ENCODE data around the gene MAPT. TPM values are rescaled to one million over a fixed set of nuclear protein-coding genes. Genes with fewer than 3 reads are reported as not detected.
"Not testable (repeated sequence)": the region's sequence is repeated elsewhere in the genome, so short reads cannot be mapped to it uniquely, and the experiment has no call there.

The MAPT gene
- total RNA-seq, 2 donors from 2014 or later: 4.4 to 5.7 TPM

GRCh38 chr17:45995627-45996270 lies 101.4 kb downstream of the MAPT start:
- no peak for DNase-seq (ENCODE audit: low spot score)

DNA sequence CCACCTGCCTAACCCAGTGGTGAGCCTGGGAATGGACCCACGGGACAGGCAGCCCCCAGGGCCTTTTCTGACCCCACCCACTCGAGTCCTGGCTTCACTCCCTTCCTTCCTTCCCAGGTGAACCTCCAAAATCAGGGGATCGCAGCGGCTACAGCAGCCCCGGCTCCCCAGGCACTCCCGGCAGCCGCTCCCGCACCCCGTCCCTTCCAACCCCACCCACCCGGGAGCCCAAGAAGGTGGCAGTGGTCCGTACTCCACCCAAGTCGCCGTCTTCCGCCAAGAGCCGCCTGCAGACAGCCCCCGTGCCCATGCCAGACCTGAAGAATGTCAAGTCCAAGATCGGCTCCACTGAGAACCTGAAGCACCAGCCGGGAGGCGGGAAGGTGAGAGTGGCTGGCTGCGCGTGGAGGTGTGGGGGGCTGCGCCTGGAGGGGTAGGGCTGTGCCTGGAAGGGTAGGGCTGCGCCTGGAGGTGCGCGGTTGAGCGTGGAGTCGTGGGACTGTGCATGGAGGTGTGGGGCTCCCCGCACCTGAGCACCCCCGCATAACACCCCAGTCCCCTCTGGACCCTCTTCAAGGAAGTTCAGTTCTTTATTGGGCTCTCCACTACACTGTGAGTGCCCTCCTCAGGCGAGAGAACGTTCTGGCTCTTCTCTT lies 102.1 kb downstream of the MAPT start:
- intact Hi-C loops (cut with DNase I): no loop called here
- no peak for DNase-seq (ENCODE audit: low spot score)

More at GRCh38 chr17:45995627-45996270, 101.4 kb downstream of the MAPT start:
- intact Hi-C loops (cut with DNase I): no loop called here

DNA sequence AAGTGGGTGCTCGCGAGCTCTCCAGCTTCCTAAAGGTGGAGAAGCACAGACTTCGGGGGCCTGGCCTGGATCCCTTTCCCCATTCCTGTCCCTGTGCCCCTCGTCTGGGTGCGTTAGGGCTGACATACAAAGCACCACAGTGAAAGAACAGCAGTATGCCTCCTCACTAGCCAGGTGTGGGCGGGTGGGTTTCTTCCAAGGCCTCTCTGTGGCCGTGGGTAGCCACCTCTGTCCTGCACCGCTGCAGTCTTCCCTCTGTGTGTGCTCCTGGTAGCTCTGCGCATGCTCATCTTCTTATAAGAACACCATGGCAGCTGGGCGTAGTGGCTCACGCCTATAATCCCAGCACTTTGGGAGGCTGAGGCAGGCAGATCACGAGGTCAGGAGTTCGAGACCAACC lies 102.8 kb downstream of the MAPT start:
- no peak for DNase-seq (ENCODE audit: low spot score)
- intact Hi-C loops (cut with DNase I): no loop called here

DNA sequence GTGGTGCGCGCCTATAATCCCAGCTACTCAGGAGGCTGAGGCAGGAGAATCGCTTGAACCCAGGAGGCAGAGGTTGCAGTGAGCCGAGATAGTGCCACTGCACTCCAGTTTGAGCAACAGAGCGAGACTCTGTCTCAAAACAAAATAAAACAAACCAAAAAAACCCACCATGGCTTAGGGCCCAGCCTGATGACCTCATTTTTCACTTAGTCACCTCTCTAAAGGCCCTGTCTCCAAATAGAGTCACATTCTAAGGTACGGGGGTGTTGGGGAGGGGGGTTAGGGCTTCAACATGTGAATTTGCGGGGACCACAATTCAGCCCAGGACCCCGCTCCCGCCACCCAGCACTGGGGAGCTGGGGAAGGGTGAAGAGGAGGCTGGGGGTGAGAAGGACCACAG lies 103.3 kb downstream of the MAPT start:
- intact Hi-C loops (cut with DNase I): no loop called here
- no peak for DNase-seq (ENCODE audit: low spot score)

DNA sequence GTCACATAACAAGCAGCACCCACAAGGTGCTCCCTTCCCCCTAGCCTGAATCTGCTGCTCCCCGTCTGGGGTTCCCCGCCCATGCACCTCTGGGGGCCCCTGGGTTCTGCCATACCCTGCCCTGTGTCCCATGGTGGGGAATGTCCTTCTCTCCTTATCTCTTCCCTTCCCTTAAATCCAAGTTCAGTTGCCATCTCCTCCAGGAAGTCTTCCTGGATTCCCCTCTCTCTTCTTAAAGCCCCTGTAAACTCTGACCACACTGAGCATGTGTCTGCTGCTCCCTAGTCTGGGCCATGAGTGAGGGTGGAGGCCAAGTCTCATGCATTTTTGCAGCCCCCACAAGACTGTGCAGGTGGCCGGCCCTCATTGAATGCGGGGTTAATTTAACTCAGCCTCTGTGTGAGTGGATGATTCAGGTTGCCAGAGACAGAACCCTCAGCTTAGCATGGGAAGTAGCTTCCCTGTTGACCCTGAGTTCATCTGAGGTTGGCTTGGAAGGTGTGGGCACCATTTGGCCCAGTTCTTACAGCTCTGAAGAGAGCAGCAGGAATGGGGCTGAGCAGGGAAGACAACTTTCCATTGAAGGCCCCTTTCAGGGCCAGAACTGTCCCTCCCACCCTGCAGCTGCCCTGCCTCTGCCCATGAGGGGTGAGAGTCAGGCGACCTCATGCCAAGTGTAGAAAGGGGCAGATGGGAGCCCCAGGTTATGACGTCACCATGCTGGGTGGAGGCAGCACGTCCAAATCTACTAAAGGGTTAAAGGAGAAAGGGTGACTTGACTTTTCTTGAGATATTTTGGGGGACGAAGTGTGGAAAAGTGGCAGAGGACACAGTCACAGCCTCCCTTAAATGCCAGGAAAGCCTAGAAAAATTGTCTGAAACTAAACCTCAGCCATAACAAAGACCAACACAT lies 104.9 kb downstream of the MAPT start, which contains the start of gene STH:
TSS of gene STH (plus strand) at position 264 of the 913 bp plus-strand sequence. CDS start at position 294, 30 bp downstream.
- intact Hi-C loops (cut with DNase I): no loop called here
- DNase-seq (ENCODE audit: low spot score): no peak

GRCh38 chr17:45999900-46000290 lies 105.5 kb downstream of the MAPT start:
- no peak for DNase-seq (ENCODE audit: low spot score)
- intact Hi-C loops (cut with DNase I): no loop called here

GRCh38 chr17:46000292-46000691 lies 105.9 kb downstream of the MAPT start:
- no peak for DNase-seq (ENCODE audit: low spot score)
- intact Hi-C loops (cut with DNase I): no loop called here

DNA sequence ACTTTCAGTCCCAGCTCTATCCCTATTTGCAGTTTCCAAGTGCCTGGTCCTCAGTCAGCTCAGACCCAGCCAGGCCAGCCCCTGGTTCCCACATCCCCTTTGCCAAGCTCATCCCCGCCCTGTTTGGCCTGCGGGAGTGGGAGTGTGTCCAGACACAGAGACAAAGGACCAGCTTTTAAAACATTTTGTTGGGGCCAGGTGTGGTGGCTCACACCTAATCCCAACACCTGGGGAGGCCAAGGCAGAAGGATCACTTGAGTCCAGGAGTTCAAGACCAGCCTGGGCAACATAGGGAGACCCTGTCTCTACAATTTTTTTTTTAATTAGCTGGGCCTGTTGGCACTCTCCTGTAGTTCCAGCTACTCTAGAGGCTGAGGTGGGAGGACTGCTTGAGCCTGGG lies 106.4 kb downstream of the MAPT start:
- intact Hi-C loops (cut with DNase I): no loop called here
- no peak for DNase-seq (ENCODE audit: low spot score)

GRCh38 chr17:46001390-46002310 lies 107.3 kb downstream of the MAPT start:
- no peak for DNase-seq (ENCODE audit: low spot score)
- intact Hi-C loops (cut with DNase I): no loop called here

DNA sequence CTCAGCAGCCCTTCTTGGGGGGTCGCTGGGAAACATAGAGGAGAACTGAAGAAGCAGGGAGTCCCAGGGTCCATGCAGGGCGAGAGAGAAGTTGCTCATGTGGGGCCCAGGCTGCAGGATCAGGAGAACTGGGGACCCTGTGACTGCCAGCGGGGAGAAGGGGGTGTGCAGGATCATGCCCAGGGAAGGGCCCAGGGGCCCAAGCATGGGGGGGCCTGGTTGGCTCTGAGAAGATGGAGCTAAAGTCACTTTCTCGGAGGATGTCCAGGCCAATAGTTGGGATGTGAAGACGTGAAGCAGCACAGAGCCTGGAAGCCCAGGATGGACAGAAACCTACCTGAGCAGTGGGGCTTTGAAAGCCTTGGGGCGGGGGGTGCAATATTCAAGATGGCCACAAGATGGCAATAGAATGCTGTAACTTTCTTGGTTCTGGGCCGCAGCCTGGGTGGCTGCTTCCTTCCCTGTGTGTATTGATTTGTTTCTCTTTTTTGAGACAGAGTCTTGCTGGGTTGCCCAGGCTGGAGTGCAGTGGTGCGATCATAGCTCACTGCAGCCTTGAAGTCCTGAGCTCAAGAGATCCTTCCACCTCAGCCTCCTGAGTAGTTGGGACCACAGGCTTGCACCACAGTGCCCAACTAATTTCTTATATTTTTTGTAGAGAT lies 108.1 kb downstream of the MAPT start:
- intact Hi-C loops (cut with DNase I): no loop called here
- DNase-seq (ENCODE audit: low spot score): peak; percentile 89

GRCh38 chr17:46002973-46003316 lies 108.6 kb downstream of the MAPT start:
- DNase-seq (ENCODE audit: low spot score): no peak
- intact Hi-C loops (cut with DNase I): no loop called here

DNA sequence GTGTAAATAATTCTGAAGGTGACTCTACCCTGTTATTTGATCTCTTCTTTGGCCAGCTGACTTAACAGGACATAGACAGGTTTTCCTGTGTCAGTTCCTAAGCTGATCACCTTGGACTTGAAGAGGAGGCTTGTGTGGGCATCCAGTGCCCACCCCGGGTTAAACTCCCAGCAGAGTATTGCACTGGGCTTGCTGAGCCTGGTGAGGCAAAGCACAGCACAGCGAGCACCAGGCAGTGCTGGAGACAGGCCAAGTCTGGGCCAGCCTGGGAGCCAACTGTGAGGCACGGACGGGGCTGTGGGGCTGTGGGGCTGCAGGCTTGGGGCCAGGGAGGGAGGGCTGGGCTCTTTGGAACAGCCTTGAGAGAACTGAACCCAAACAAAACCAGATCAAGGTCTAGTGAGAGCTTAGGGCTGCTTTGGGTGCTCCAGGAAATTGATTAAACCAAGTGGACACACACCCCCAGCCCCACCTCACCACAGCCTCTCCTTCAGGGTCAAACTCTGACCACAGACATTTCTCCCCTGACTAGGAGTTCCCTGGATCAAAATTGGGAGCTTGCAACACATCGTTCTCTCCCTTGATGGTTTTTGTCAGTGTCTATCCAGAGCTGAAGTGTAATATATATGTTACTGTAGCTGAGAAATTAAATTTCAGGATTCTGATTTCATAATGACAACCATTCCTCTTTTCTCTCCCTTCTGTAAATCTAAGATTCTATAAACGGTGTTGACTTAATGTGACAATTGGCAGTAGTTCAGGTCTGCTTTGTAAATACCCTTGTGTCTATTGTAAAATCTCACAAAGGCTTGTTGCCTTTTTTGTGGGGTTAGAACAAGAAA lies 109.8 kb downstream of the MAPT start:
- DNase-seq (ENCODE audit: low spot score): no peak
- intact Hi-C loops (cut with DNase I): no loop called here

DNA sequence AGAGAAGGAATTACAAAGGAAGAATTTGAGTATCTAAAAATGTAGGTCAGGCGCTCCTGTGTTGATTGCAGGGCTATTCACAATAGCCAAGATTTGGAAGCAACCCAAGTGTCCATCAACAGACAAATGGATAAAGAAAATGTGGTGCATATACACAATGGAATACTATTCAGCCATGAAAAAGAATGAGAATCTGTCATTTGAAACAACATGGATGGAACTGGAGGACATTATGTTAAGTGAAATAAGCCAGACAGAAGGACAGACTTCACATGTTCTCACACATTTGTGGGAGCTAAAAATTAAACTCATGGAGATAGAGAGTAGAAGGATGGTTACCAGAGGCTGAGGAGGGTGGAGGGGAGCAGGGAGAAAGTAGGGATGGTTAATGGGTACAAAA lies 111.7 kb downstream of the MAPT start:
- DNase-seq (ENCODE audit: low spot score); intact Hi-C loops (cut with DNase I): not testable (repeated sequence)

GRCh38 chr17:46007461-46007965 lies 113.2 kb downstream of the MAPT start:
- intact Hi-C loops (cut with DNase I): no loop called here
- no peak for DNase-seq (ENCODE audit: low spot score)

DNA sequence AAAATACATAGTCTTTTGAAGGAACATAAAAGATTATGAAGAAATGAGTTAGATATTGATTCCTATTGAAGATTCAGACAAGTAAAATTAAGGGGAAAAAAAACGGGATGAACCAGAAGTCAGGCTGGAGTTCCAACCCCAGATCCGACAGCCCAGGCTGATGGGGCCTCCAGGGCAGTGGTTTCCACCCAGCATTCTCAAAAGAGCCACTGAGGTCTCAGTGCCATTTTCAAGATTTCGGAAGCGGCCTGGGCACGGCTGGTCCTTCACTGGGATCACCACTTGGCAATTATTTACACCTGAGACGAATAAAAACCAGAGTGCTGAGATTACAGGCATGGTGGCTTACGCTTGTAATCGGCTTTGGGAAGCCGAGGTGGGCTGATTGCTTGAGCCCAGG lies 114.2 kb downstream of the MAPT start:
- no peak for DNase-seq (ENCODE audit: low spot score)
- intact Hi-C loops (cut with DNase I): no loop called here

GRCh38 chr17:46009681-46010596 lies 115.6 kb downstream of the MAPT start:
- DNase-seq (ENCODE audit: low spot score): peak; percentile 82
- intact Hi-C loops (cut with DNase I): no loop called here
